Stomach smooth muscle (tissue), 2 donors: ENCODE data around the gene C12orf42.

ENCODE experiments used
- H3K27ac ChIP-seq: one replicate; pipeline ENCODE4 v1.7.0; 2013; ENCODE audit warnings: mild to moderate bottlenecking, low read length, inconsistent platforms
- H3K27me3 ChIP-seq, 2 donors: one replicate each; pipeline ENCODE4 v1.7.0; 2013; ENCODE audit warnings: low read length in 2 of 2; ENCODE audit not compliant: insufficient read depth in 2 of 2, control insufficient read depth in 1 of 2
- H3K36me3 ChIP-seq, 2 donors: one replicate each; pipeline ENCODE4 v1.7.0; 2013; ENCODE audit warnings: low read length in 2 of 2; ENCODE audit not compliant: control insufficient read depth in 2 of 2, insufficient read depth in 2 of 2
- H3K4me1 ChIP-seq: one replicate; pipeline ENCODE4 v1.7.0; 2013; ENCODE audit warnings: low read length; ENCODE audit not compliant: control insufficient read depth, insufficient read depth
- H3K4me3 ChIP-seq, 2 donors: one replicate each; pipeline ENCODE4 v1.7.0; 2013; ENCODE audit warnings: low read length in 2 of 2
- H3K9ac ChIP-seq, 2 donors: one replicate each; pipeline ENCODE4 v1.7.0; 2013; ENCODE audit warnings: low read length in 2 of 2, mild to moderate bottlenecking in 1 of 2
- H3K9me3 ChIP-seq, 2 donors: one replicate each; pipeline ENCODE4 v1.7.0; 2013; ENCODE audit warnings: low read length in 2 of 2; ENCODE audit not compliant: control insufficient read depth in 2 of 2
- donor health status: healthy.
- donor health status: Pancreatic carcinoma.

Gene C12orf42

DNA sequence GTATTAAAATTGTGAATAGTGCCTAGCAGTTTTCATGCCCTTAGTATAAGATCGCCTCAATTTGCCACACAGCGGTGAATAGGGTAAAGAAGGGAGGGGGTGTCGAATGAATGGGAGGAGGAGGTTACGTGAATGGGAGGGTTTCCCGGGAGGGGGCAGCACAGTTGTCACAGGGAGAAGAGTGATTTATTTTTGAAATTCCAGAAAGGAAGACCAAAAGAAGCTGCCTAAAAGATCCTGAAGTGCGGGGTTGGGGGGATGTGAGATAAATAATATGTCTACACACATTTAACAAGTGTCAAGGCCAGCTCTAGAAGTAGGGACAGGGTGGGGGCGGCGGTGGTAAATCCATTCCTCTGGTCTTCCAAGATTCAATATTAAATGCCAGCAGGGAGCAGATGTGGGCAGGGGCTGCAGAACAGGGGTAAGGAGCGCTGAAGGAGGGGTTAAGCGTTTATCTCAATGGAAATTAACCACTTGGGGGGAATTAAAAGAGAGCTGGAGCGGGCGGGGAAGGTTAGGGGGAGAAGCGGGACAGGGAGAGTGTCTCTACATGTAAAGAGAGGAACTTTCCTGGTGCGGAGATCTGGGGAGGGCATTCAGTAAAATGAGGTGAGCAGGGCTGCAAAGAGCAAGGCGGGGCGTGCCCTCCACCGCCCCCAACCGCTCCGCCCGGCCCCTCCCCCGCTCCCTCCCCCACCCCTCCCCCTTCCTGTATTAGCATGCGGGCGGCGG lies 867 bp downstream of the C12orf42 start:
- Histone ChIP-seq H3K36me3 (no peaks in the 10 kb centered on the region), H3K27ac (no peak overlapping the region), H3K9ac (no peak overlapping the region), H3K27me3 (peaks cover 21 to 33% of the 10 kb centered on the region in 2 donors), H3K4me3 (peak overlapping the region in 1 of 2 donors; percentile 62), H3K4me1 (peaks cover 7% of the 10 kb centered on the region), H3K9me3 (peaks cover 0 to 2% of the 10 kb centered on the region in 2 donors)

- no peaks in the 10 kb centered on the region for H3K36me3 ChIP-seq
- H3K9me3 ChIP-seq = peaks cover 0 to 2% of the 10 kb centered on the region in 2 donors
- H3K4me1 ChIP-seq = peaks cover 7% of the 10 kb centered on the region
- H3K27ac ChIP-seq = no peak overlapping the region
- H3K9ac ChIP-seq = no peak overlapping the region
- H3K4me3 ChIP-seq = no peak overlapping the region
- peaks cover 23 to 33% of the 10 kb centered on the region in 2 donors for H3K27me3 ChIP-seq
Measured at GRCh38 chr12:103494051-103494733, 1.6 kb downstream of the C12orf42 start.

- H3K27me3 ChIP-seq = peaks cover 23 to 33% of the 10 kb centered on the region in 2 donors
- H3K4me3 ChIP-seq = no peak overlapping the region
- H3K4me1 ChIP-seq = peaks cover 7% of the 10 kb centered on the region
- no peaks in the 10 kb centered on the region for H3K36me3 ChIP-seq
- peaks cover 0 to 2% of the 10 kb centered on the region in 2 donors for H3K9me3 ChIP-seq
- H3K27ac ChIP-seq = no peak overlapping the region
- no peak overlapping the region for H3K9ac ChIP-seq
Measured at GRCh38 chr12:103493199-103493598, 2.6 kb downstream of the C12orf42 start.

DNA sequence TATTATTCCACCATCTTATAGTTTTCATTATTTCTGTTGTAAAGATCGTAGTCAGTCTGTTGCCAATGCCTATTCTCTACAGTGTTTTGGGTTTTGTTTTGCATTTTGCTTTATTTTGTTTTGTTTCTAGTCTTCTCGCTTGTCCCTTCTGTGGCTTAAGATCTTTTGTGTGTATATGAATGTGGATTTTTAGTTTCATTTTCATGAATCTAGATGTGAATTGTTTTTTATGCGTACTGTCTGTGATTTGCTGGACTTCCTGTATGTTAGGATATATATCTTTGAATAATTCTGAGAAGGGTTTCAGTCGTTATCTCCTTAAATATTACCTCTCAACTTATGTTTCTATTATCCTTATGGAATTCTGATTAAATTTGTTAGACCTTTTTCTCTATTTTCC lies 13.4 kb downstream of the C12orf42 start:
- no peak overlapping the region for H3K9ac ChIP-seq
- no peaks in the 10 kb centered on the region for H3K36me3 ChIP-seq
- no peaks in the 10 kb centered on the region for H3K4me1 ChIP-seq
- no peaks in the 10 kb centered on the region for H3K27me3 ChIP-seq
- H3K27ac ChIP-seq = no peak overlapping the region
- H3K4me3 ChIP-seq = no peak overlapping the region
- peaks cover 6 to 7% of the 10 kb centered on the region in 2 donors for H3K9me3 ChIP-seq

- Histone ChIP-seq H3K9me3 (peaks cover 6 to 7% of the 10 kb centered on the region in 2 donors), H3K36me3 (no peaks in the 10 kb centered on the region), H3K27me3 (no peaks in the 10 kb centered on the region), H3K4me3 (no peak overlapping the region), H3K4me1 (no peaks in the 10 kb centered on the region), H3K9ac (no peak overlapping the region), H3K27ac (no peak overlapping the region)
Measured at GRCh38 chr12:103475073-103475472, 20.7 kb downstream of the C12orf42 start.

- Histone ChIP-seq H3K27ac (no peak overlapping the region), H3K9me3 (no peaks in the 10 kb centered on the region), H3K27me3 (no peaks in the 10 kb centered on the region), H3K9ac (no peak overlapping the region), H3K4me3 (no peak overlapping the region), H3K36me3 (no peaks in the 10 kb centered on the region), H3K4me1 (no peaks in the 10 kb centered on the region)
Measured at GRCh38 chr12:103470664-103471063, 25.1 kb downstream of the C12orf42 start.

- Histone ChIP-seq H3K36me3 (no peaks in the 10 kb centered on the region), H3K4me3 (no peak overlapping the region), H3K4me1 (no peaks in the 10 kb centered on the region), H3K9ac (no peak overlapping the region), H3K27ac (no peak overlapping the region), H3K9me3 (no peaks in the 10 kb centered on the region), H3K27me3 (no peaks in the 10 kb centered on the region)
Measured at GRCh38 chr12:103469719-103470118, 26.0 kb downstream of the C12orf42 start.

DNA sequence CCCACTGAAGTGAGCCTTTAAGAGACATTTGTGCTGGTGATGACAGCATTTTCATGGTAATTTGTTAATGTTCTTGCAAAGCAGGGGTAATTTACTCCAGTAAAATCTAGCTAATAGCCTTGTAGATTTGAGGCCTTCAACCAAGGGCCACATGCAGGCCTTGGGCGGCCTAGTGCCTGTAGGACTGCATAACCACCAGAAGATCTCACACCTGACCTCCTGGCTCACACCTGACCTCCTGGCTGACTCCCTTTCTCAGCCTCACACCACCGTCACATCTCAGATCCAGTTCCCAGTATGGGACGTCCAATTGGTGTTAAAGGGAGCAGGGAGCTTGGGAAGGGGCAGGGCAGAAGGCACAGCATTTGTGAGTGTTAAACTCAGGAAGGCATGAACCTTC lies 26.9 kb downstream of the C12orf42 start:
- H3K27ac ChIP-seq = no peak overlapping the region
- no peak overlapping the region for H3K4me3 ChIP-seq
- H3K9me3 ChIP-seq = no peaks in the 10 kb centered on the region
- H3K9ac ChIP-seq = no peak overlapping the region
- H3K27me3 ChIP-seq = no peaks in the 10 kb centered on the region
- H3K36me3 ChIP-seq = no peaks in the 10 kb centered on the region
- no peaks in the 10 kb centered on the region for H3K4me1 ChIP-seq

DNA sequence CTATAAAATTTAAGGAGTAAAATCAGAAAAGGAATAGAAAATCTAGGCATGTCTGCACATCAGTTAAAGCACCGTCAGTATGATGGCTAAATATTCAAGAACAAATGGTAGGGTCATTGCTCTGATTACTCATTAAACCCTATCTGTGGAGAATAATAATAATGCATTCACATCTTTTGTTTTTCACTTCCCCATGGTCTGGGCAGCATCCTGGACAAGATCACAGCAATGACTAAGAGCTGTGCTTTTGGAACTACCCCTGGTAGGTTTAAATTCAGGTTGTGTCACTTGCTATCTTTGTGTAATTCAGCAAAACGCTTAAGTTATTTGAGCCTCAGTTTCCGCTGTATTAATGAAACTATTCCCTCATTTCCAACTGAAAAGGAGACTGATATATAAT lies 33.1 kb downstream of the C12orf42 start:
- H3K4me1 ChIP-seq = no peaks in the 10 kb centered on the region
- no peak overlapping the region for H3K9ac ChIP-seq
- H3K36me3 ChIP-seq = no peaks in the 10 kb centered on the region
- H3K4me3 ChIP-seq = no peak overlapping the region
- no peaks in the 10 kb centered on the region for H3K9me3 ChIP-seq
- no peaks in the 10 kb centered on the region for H3K27me3 ChIP-seq
- no peak overlapping the region for H3K27ac ChIP-seq

DNA sequence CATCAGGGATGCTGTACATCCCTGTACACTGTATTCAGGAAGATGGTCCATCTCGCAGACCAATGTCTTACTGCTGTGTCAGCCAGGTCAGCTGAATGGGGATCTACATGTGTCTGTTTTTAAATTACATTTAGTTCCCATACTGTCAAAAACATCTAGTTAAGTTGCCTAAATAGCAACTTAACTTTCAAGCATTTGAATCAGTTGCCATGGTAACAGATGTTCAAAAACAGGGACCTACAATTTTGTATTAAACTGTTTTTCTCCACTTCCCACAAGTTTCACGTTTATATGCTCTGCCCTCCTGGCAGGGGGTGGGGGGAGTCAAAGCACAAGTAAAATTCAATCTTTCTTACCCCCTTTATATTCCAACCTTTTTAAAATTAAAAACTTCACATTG lies 38.3 kb downstream of the C12orf42 start:
- H3K27ac ChIP-seq = no peak overlapping the region
- no peak overlapping the region for H3K4me3 ChIP-seq
- no peaks in the 10 kb centered on the region for H3K27me3 ChIP-seq
- H3K36me3 ChIP-seq = no peaks in the 10 kb centered on the region
- no peak overlapping the region for H3K9ac ChIP-seq
- no peaks in the 10 kb centered on the region for H3K9me3 ChIP-seq
- no peaks in the 10 kb centered on the region for H3K4me1 ChIP-seq

GRCh38 chr12:103456006-103456405 lies 39.8 kb downstream of the C12orf42 start:
- H3K4me1 ChIP-seq = no peaks in the 10 kb centered on the region
- no peaks in the 10 kb centered on the region for H3K27me3 ChIP-seq
- H3K27ac ChIP-seq = no peak overlapping the region
- H3K9ac ChIP-seq = no peak overlapping the region
- no peak overlapping the region for H3K4me3 ChIP-seq
- H3K9me3 ChIP-seq = no peaks in the 10 kb centered on the region
- H3K36me3 ChIP-seq = no peaks in the 10 kb centered on the region
